ENCODE measurements around the gene SSBP3. TPM values are rescaled to one million over a fixed set of nuclear protein-coding genes. Genes with fewer than 3 reads are reported as not detected.

SSBP3 gene
- polyA plus RNA-seq, 6 donors from 2014 or later = 1.7 to 4.2 (median 2.2) TPM

- no peaks in the 10 kb centered on the region for H3K36me3 Mint-ChIP-seq
- ATAC-seq (ENCODE audit: low read depth in 2 of 2) (no peak), DNase-seq (no peak)
- H3K4me1 Mint-ChIP-seq = peaks cover 17 to 25% (median 24%) of the 10 kb centered on the region in 3 donors
- H3K27me3 Mint-ChIP-seq = no peaks in the 10 kb centered on the region
- H3K4me3 Mint-ChIP-seq = no peak overlapping the region
- no peak overlapping the region for H3K27ac Mint-ChIP-seq
- H3K9me3 Mint-ChIP-seq = no peaks in the 10 kb centered on the region
These were observed 34.9 kb downstream of the SSBP3 start for GRCh38 chr1:54371038-54371941.

GRCh38 chr1:54370287-54370989 is 35.8 kb downstream of the SSBP3 start:
- DNase-seq (no peak), ATAC-seq (ENCODE audit: low read depth in 2 of 2) (no peak)
- H3K4me1 Mint-ChIP-seq = peaks cover 17 to 19% (median 18%) of the 10 kb centered on the region in 3 donors
- no peaks in the 10 kb centered on the region for H3K36me3 Mint-ChIP-seq
- H3K9me3 Mint-ChIP-seq = no peaks in the 10 kb centered on the region
- H3K4me3 Mint-ChIP-seq = peak overlapping the region in 1 of 8 donors; percentile 20
- H3K27ac Mint-ChIP-seq = peak overlapping the region in 1 of 6 donors; percentile 42
- no peaks in the 10 kb centered on the region for H3K27me3 Mint-ChIP-seq

GRCh38 chr1:54367613-54368012 is 38.6 kb downstream of the SSBP3 start:
- Mint-ChIP-seq H3K36me3 (no peaks in the 10 kb centered on the region), H3K27me3 (no peaks in the 10 kb centered on the region), H3K4me3 (no peak overlapping the region), H3K27ac (no peak overlapping the region), H3K9me3 (no peaks in the 10 kb centered on the region), H3K4me1 (peaks cover 12 to 21% (median 16%) of the 10 kb centered on the region in 3 donors)
- ATAC-seq (ENCODE audit: low read depth in 2 of 2) (no peak), DNase-seq (no peak)

GRCh38 chr1:54365847-54366246 is 40.3 kb downstream of the SSBP3 start:
- Mint-ChIP-seq H3K27me3 (no peaks in the 10 kb centered on the region), H3K27ac (peak overlapping the region in 1 of 6 donors; percentile 72)

GRCh38 chr1:54365398-54365797 is 40.8 kb downstream of the SSBP3 start:
- H3K27me3 Mint-ChIP-seq = no peaks in the 10 kb centered on the region
- H3K4me3 Mint-ChIP-seq = no peak overlapping the region
- H3K27ac Mint-ChIP-seq = peak overlapping the region in 2 of 6 donors; percentile 54 to 72
- peaks cover 6 to 13% (median 7%) of the 10 kb centered on the region in 3 donors for H3K4me1 Mint-ChIP-seq
- DNase-seq = no peak
- no peaks in the 10 kb centered on the region for H3K9me3 Mint-ChIP-seq
- H3K36me3 Mint-ChIP-seq = no peaks in the 10 kb centered on the region
- no peak for ATAC-seq (ENCODE audit: low read depth in 2 of 2)

More at GRCh38 chr1:54365847-54366246, 40.3 kb downstream of the SSBP3 start:
- Mint-ChIP-seq H3K4me1 (peaks cover 6 to 13% (median 7%) of the 10 kb centered on the region in 3 donors), H3K9me3 (no peaks in the 10 kb centered on the region), H3K4me3 (no peak overlapping the region), H3K36me3 (no peaks in the 10 kb centered on the region)
- DNase-seq (no peak), ATAC-seq (ENCODE audit: low read depth in 2 of 2) (no peak)

- Mint-ChIP-seq H3K4me1 (peaks cover 6 to 13% (median 7%) of the 10 kb centered on the region in 3 donors), H3K36me3 (no peaks in the 10 kb centered on the region), H3K4me3 (no peak overlapping the region), H3K9me3 (no peaks in the 10 kb centered on the region), H3K27me3 (no peaks in the 10 kb centered on the region), H3K27ac (peak overlapping the region in 3 of 6 donors; percentile 41 to 62 (median 54))
- ATAC-seq (ENCODE audit: low read depth in 2 of 2) (no peak), DNase-seq (no peak)
These were observed 41.2 kb downstream of the SSBP3 start for GRCh38 chr1:54364995-54365394.

- no peaks in the 10 kb centered on the region for H3K9me3 Mint-ChIP-seq
- DNase-seq (no peak), ATAC-seq (ENCODE audit: low read depth in 2 of 2) (no peak)
- H3K27ac Mint-ChIP-seq = peak overlapping the region in 3 of 6 donors; percentile 41 to 62 (median 46)
- H3K36me3 Mint-ChIP-seq = no peaks in the 10 kb centered on the region
- H3K4me3 Mint-ChIP-seq = no peak overlapping the region
- H3K4me1 Mint-ChIP-seq = peaks cover 6 to 13% (median 7%) of the 10 kb centered on the region in 3 donors
- no peaks in the 10 kb centered on the region for H3K27me3 Mint-ChIP-seq
These were observed 41.6 kb downstream of the SSBP3 start for GRCh38 chr1:54364582-54364981.

- H3K9me3 Mint-ChIP-seq = no peaks in the 10 kb centered on the region
- peaks cover 6 to 13% (median 7%) of the 10 kb centered on the region in 3 donors for H3K4me1 Mint-ChIP-seq
- ATAC-seq (ENCODE audit: low read depth in 2 of 2) (no peak), DNase-seq (no peak)
- H3K27ac Mint-ChIP-seq = no peak overlapping the region
- no peaks in the 10 kb centered on the region for H3K27me3 Mint-ChIP-seq
- H3K36me3 Mint-ChIP-seq = no peaks in the 10 kb centered on the region
- H3K4me3 Mint-ChIP-seq = no peak overlapping the region
These were observed 42.3 kb downstream of the SSBP3 start for GRCh38 chr1:54363925-54364324.

- no peak overlapping the region for H3K4me3 Mint-ChIP-seq
- no peak for DNase-seq
- ATAC-seq (ENCODE audit: low read depth in 2 of 2) = no peak
- no peaks in the 10 kb centered on the region for H3K9me3 Mint-ChIP-seq
- no peaks in the 10 kb centered on the region for H3K36me3 Mint-ChIP-seq
- H3K27ac Mint-ChIP-seq = no peak overlapping the region
- peaks cover 6 to 13% (median 7%) of the 10 kb centered on the region in 3 donors for H3K4me1 Mint-ChIP-seq
- H3K27me3 Mint-ChIP-seq = no peaks in the 10 kb centered on the region
These were observed 43.3 kb downstream of the SSBP3 start for GRCh38 chr1:54362881-54363340.

GRCh38 chr1:54361342-54361741 is 44.9 kb downstream of the SSBP3 start:
- no peak for ATAC-seq (ENCODE audit: low read depth in 2 of 2)
- Mint-ChIP-seq H3K4me3 (no peak overlapping the region), H3K27me3 (no peaks in the 10 kb centered on the region), H3K27ac (peak overlapping the region in 1 of 6 donors; percentile 22), H3K36me3 (no peaks in the 10 kb centered on the region), H3K9me3 (no peaks in the 10 kb centered on the region), H3K4me1 (peaks cover 19 to 22% (median 22%) of the 10 kb centered on the region in 3 donors)
- no peak for DNase-seq

- no peak for ATAC-seq (ENCODE audit: low read depth in 2 of 2)
- H3K27ac Mint-ChIP-seq = peak overlapping the region in 2 of 6 donors; percentile 15 to 32
- peaks cover 24 to 32% (median 25%) of the 10 kb centered on the region in 3 donors for H3K4me1 Mint-ChIP-seq
- H3K9me3 Mint-ChIP-seq = no peaks in the 10 kb centered on the region
- H3K4me3 Mint-ChIP-seq = no peak overlapping the region
- H3K27me3 Mint-ChIP-seq = no peaks in the 10 kb centered on the region
- no peak for DNase-seq
- no peaks in the 10 kb centered on the region for H3K36me3 Mint-ChIP-seq
These were observed 45.8 kb downstream of the SSBP3 start for GRCh38 chr1:54360165-54361005.

GRCh38 chr1:54359393-54360162 is 46.6 kb downstream of the SSBP3 start:
- Mint-ChIP-seq H3K4me3 (no peak overlapping the region), H3K4me1 (peaks cover 21 to 35% (median 24%) of the 10 kb centered on the region in 3 donors), H3K27ac (peak overlapping the region in 2 of 6 donors; percentile 22 to 72), H3K9me3 (no peaks in the 10 kb centered on the region), H3K36me3 (no peaks in the 10 kb centered on the region), H3K27me3 (no peaks in the 10 kb centered on the region)
- ATAC-seq (ENCODE audit: low read depth in 2 of 2) (no peak), DNase-seq (no peak)
